GM23338 (cell line): ENCODE measurements around the gene ANAPC5. TPM values are rescaled to one million over a fixed set of nuclear protein-coding genes. Genes with fewer than 3 reads are reported as not detected.

Experiments used
- ATAC-seq: fragments of 200-7000 bp; cut with Tn5 transposase; 3 replicates; pipeline ENCODE4 v1.9.1; 2020
- DNase-seq: peaks from one replicate; pipeline ENCODE4 v3.0.0-alpha.2; 2015; ENCODE audit warnings: low spot score
- H2AFZ ChIP-seq: fragments of 200-600 bp; sonication (generic); 2 replicates; pipeline ENCODE4 v1.8.0; 2016; ENCODE audit warnings: antibody characterized with exemption, mild to moderate bottlenecking, moderate library complexity
- H3F3A ChIP-seq: fragments of 200-600 bp; sonication (generic); replicated peaks from 2 replicates; pipeline ENCODE4 v1.8.0; 2017; ENCODE audit warnings: antibody characterized with exemption, mixed run types, low read depth
- H3K27ac ChIP-seq: fragments of 200-600 bp; sonication (generic); 2 replicates; pipeline ENCODE4 v1.6.1; 2016; ENCODE audit warnings: low read depth
- H3K27me3 ChIP-seq: fragments of 200-600 bp; sonication (generic); 2 replicates; pipeline ENCODE4 v1.8.0; 2016; ENCODE audit warnings: mild to moderate bottlenecking, mixed run types, moderate library complexity; ENCODE audit not compliant: insufficient read depth
- H3K36me3 ChIP-seq: fragments of 200-600 bp; sonication (generic); 2 replicates; pipeline ENCODE4 v1.8.0; 2016; ENCODE audit warnings: mild to moderate bottlenecking; ENCODE audit not compliant: insufficient read depth
- H3K4me1 ChIP-seq: fragments of 200-600 bp; sonication (generic); 2 replicates; pipeline ENCODE4 v1.8.0; 2016; ENCODE audit warnings: mild to moderate bottlenecking, moderate library complexity; ENCODE audit not compliant: insufficient read depth
- H3K4me2 ChIP-seq: fragments of 200-600 bp; sonication (generic); 2 replicates; pipeline ENCODE4 v1.7.1; 2017; ENCODE audit warnings: mixed run types
- H3K4me3 ChIP-seq: fragments of 200-600 bp; sonication (generic); 2 replicates; pipeline ENCODE4 v1.6.1; 2016; ENCODE audit warnings: mixed run types
- H3K79me2 ChIP-seq: fragments of 200-600 bp; sonication (generic); replicated peaks from 2 replicates; pipeline ENCODE4 v1.8.0; 2017; ENCODE audit warnings: mild to moderate bottlenecking; ENCODE audit not compliant: insufficient read depth
- H3K9me2 ChIP-seq: fragments of 200-600 bp; sonication (generic); 2 replicates; pipeline ENCODE4 v1.8.0; 2017; ENCODE audit not compliant: insufficient read depth
- H4K20me1 ChIP-seq: fragments of 200-600 bp; sonication (generic); replicated peaks from 2 replicates; pipeline ENCODE4 v1.8.0; 2017; ENCODE audit warnings: mild to moderate bottlenecking; ENCODE audit not compliant: insufficient read depth
- H3K27ac Mint-ChIP-seq: 2 replicates; pipeline ENCODE4 v1.8.0; 2020; ENCODE audit warnings: inconsistent platforms, mild to moderate bottlenecking, moderate library complexity, mixed read lengths
- H3K27me3 Mint-ChIP-seq: 3 replicates; pipeline ENCODE4 v1.8.0; 2022; ENCODE audit warnings: low read depth, mild to moderate bottlenecking, moderate library complexity, mixed read lengths, inconsistent platforms; ENCODE audit not compliant: insufficient read depth, poor library complexity
- H3K36me3 Mint-ChIP-seq: 3 replicates; pipeline ENCODE4 v1.8.0; 2021; ENCODE audit warnings: low read depth, mild to moderate bottlenecking, inconsistent platforms, moderate library complexity, mixed read lengths
- H3K4me1 Mint-ChIP-seq: 3 replicates; pipeline ENCODE4 v1.8.0; 2020; ENCODE audit warnings: mild to moderate bottlenecking, inconsistent platforms, mixed read lengths
- H3K4me3 Mint-ChIP-seq: 3 replicates; pipeline ENCODE4 v1.8.0; 2021; ENCODE audit warnings: moderate library complexity, mild to moderate bottlenecking, inconsistent platforms, mixed read lengths
- H3K9me3 Mint-ChIP-seq: 3 replicates; pipeline ENCODE4 v1.8.0; 2020; ENCODE audit warnings: moderate library complexity, mild to moderate bottlenecking, inconsistent platforms, mixed read lengths
- CREB1 ChIP-seq: fragments of 250-450 bp; sonication (Bioruptor Pico); IDR thresholded peaks from 2 replicates; pipeline ENCODE4 v1.5.0; 2020; ENCODE audit warnings: low read depth, mild to moderate bottlenecking, moderate library complexity
- CTCF ChIP-seq, 2 experiments: fragments of 200-600 bp in 1 of 2; sonication (generic) in 1 of 2; conservative IDR thresholded peaks; 2 replicates each; pipeline versions ENCODE4 v1.5.1 to v1.6.1; 2016 to 2017; ENCODE audit warnings: antibody characterized with exemption in 2 of 2, low read depth in 2 of 2, mild to moderate bottlenecking in 2 of 2, moderate library complexity in 1 of 2
- ETS1 ChIP-seq: IDR thresholded peaks from 2 replicates; pipeline ENCODE4 v1.6.1; 2016; ENCODE audit warnings: antibody characterized with exemption
- EZH2phosphoT487 ChIP-seq: fragments of 200-600 bp; sonication (generic); IDR thresholded peaks from one replicate; pipeline ENCODE4 v1.8.1; 2018; ENCODE audit warnings: antibody characterized with exemption; ENCODE audit not compliant: unreplicated experiment
- NANOG ChIP-seq: IDR thresholded peaks from 2 replicates; pipeline ENCODE4 v1.6.1; 2016; ENCODE audit warnings: antibody characterized with exemption, borderline replicate concordance
- POLR2AphosphoS5 ChIP-seq: IDR thresholded peaks from 2 replicates; pipeline ENCODE4 v1.6.1; 2016; ENCODE audit warnings: antibody characterized with exemption, low read depth
- REST ChIP-seq: IDR thresholded peaks from one replicate; pipeline ENCODE4 v1.6.1; 2018; ENCODE audit warnings: antibody characterized with exemption; ENCODE audit not compliant: unreplicated experiment
- STAT1 ChIP-seq: IDR thresholded peaks from one replicate; pipeline ENCODE4 v1.6.1; 2016; ENCODE audit warnings: antibody characterized with exemption; ENCODE audit not compliant: unreplicated experiment
- ZNF331 ChIP-seq: fragments of 250-450 bp; sonication (Bioruptor Pico); IDR thresholded peaks from 2 replicates; pipeline ENCODE4 v1.5.0; 2020; ENCODE audit warnings: low read depth, mild to moderate bottlenecking, moderate library complexity
- polyA plus RNA-seq: library from polyadenylated mRNA; unstranded; fragments of >200 nt; fragmentation: Nextera tagmentation; extraction: Ambion mirVana; gene quantifications from 2 replicates; pipeline ENCODE4 v1.2.1, GENCODE V29; 2016
- total RNA-seq: library from RNA; depleted of rRNA; stranded (reverse); fragments of >200 nt; shearing (Covaris generic); gene quantifications from 2 replicates; pipeline ENCODE4 v1.2.3, GENCODE V29; 2014

ANAPC5 gene
- total and polyA plus RNA-seq, 2 experiments from 2014 or later: 65.9 to 125 TPM

- TF ChIP-seq ETS1 (no peak), POLR2AphosphoS5 (no peak), EZH2phosphoT487 (no peak), CREB1 (CRISPR knock-in tag) (no peak)
Observed at GRCh38 chr12:121400332-121401139, 48.3 kb upstream of the ANAPC5 start (continued).

- Histone ChIP-seq H3K4me1 (peaks cover 10% of the 10 kb centered on the region; the same call in 1 of the 2 replicates), H3K4me2 (peak within 1 kb of the TSS; percentile 97), H3K79me2 (peaks cover 49% of the 10 kb centered on the region), H3K27me3 (no peaks in the 10 kb centered on the region), H2AFZ (peak within 1 kb of the TSS; percentile 92), H3K4me3 (peak within 1 kb of the TSS; percentile 99), H3K27ac (peak within 1 kb of the TSS; percentile 94), H3F3A (peaks cover 6% of the 10 kb centered on the region; the same call in 1 of the 2 replicates), H3K36me3 (peaks cover 1% of the 10 kb centered on the region), H3K9me2 (no peaks in the 10 kb centered on the region), H4K20me1 (peaks cover 16% of the 10 kb centered on the region; the same call in 1 of the 2 replicates)
- Mint-ChIP-seq H3K36me3 (peaks cover 16% of the 10 kb centered on the region; the same call in 2 of the 3 replicates), H3K4me1 (peaks cover 18% of the 10 kb centered on the region; the same call in 2 of the 3 replicates), H3K4me3 (peak within 1 kb of the TSS; percentile 92), H3K9me3 (no peaks in the 10 kb centered on the region), H3K27me3 (peaks cover 4% of the 10 kb centered on the region), H3K27ac (peak within 1 kb of the TSS; percentile 98)
- peak; percentile 93 for ATAC-seq
- peak; percentile 100 for DNase-seq
- TF ChIP-seq CREB1 (CRISPR knock-in tag) (peak; percentile 81), POLR2AphosphoS5 (peak; percentile 100), STAT1 (no peak), NANOG (peak; percentile 19; the same call in 1 of the 2 replicates), EZH2phosphoT487 (no peak), REST (no peak), ETS1 (0 out of 2 replicates have a peak, but pooled peaks have one; percentile 0), ZNF331 (no peak), CTCF (conservative IDR thresholded peaks at IDR 0.05; ENCODE audit: low read depth in 2 of 2) (no peak)
Observed at GRCh38 chr12:121399391-121400331, 47.5 kb upstream of the ANAPC5 start, which contains the start of gene RNF34. TSS of gene RNF34 (plus strand) at chr12:121400118. CDS start at chr12:121400213, 95 bp downstream.
